GM12878 (cell line): ENCODE results near the gene RSPH4A.
"Not testable (repeated sequence)": the region's sequence is repeated elsewhere in the genome, so short reads cannot be mapped to it uniquely, and the experiment has no call there.

Experiments used
- CTCF ChIP-seq, 3 experiments: IDR thresholded peaks in 2 of 3; conservative IDR thresholded peaks in 1 of 3; 2 replicates each; pipeline ENCODE4 v1.5.1; 2011; ENCODE audit warnings: low read depth in 3 of 3, low read length in 3 of 3, mild to moderate bottlenecking in 3 of 3, control low read depth in 2 of 3, moderate library complexity in 2 of 3, inconsistent platforms in 1 of 3, mixed read lengths in 1 of 3; ENCODE audit not compliant: control insufficient read depth in 2 of 3, insufficient read depth in 1 of 3; ENCODE audit errors: extremely low read depth in 1 of 3
- TCF7 ChIP-seq: IDR thresholded peaks from 2 replicates; pipeline ENCODE4 v1.6.1; 2014; ENCODE audit warnings: antibody characterized with exemption, borderline replicate concordance

- TF ChIP-seq TCF7; CTCF (IDR thresholded peaks at IDR 0.05 in 2 of 3, conservative IDR thresholded peaks at IDR 0.05 in 1 of 3; ENCODE audit: control insufficient read depth in 2 of 3, extremely low read depth in 1 of 3, insufficient read depth in 1 of 3, low read depth in 3 of 3, low read length in 3 of 3): not testable (repeated sequence)
Observed at GRCh38 chr6:116603916-116604315, 12.4 kb upstream of the RSPH4A start.
